Ishikawa (cell line): ENCODE measurements around the gene EGR2.

ENCODE experiments used
- CEBPB ChIP-seq: IDR thresholded peaks from 2 replicates; pipeline ENCODE4 v1.6.1; 2012
- CREB1 ChIP-seq: IDR thresholded peaks from 2 replicates; pipeline ENCODE4 v1.6.1; 2012; ENCODE audit warnings: low read depth
- EGR1 ChIP-seq: IDR thresholded peaks from 2 replicates; pipeline ENCODE4 v1.6.1; 2012
- EP300 ChIP-seq: IDR thresholded peaks from 2 replicates; pipeline ENCODE4 v1.6.1; 2012; ENCODE audit warnings: borderline replicate concordance
- FOXM1 ChIP-seq: IDR thresholded peaks from 2 replicates; pipeline ENCODE4 v1.6.1; 2012; ENCODE audit warnings: low read depth, borderline replicate concordance
- NFIC ChIP-seq: IDR thresholded peaks from 2 replicates; pipeline ENCODE4 v1.6.1; 2012
- RAD21 ChIP-seq: IDR thresholded peaks from 2 replicates; pipeline ENCODE4 v1.6.1; 2012; ENCODE audit warnings: low read depth
- TAF1 ChIP-seq: IDR thresholded peaks from 2 replicates; pipeline ENCODE4 v1.6.1; 2012; ENCODE audit warnings: low read depth, mild to moderate bottlenecking
- TCF12 ChIP-seq: IDR thresholded peaks from 2 replicates; pipeline ENCODE4 v1.6.1; 2012; ENCODE audit warnings: low read depth
- TEAD4 ChIP-seq: IDR thresholded peaks from 2 replicates; pipeline ENCODE4 v1.6.1; 2012
- YY1 ChIP-seq: IDR thresholded peaks from 2 replicates; pipeline ENCODE4 v1.6.1; 2012; ENCODE audit warnings: low read depth
- ZBTB7A ChIP-seq: IDR thresholded peaks from 2 replicates; pipeline ENCODE4 v1.6.1; 2012; ENCODE audit warnings: low read depth
- TF ChIP-seq, protein P1 (sequence below): IDR thresholded peaks from 2 replicates; pipeline ENCODE4 v1.6.1; 2012; ENCODE audit warnings: low read depth, mild to moderate bottlenecking
- TF ChIP-seq, protein P2 (sequence below): IDR thresholded peaks from 2 replicates; pipeline ENCODE4 v1.6.1; 2012
- TF ChIP-seq, protein P3 (sequence below): IDR thresholded peaks from 2 replicates; pipeline ENCODE4 v1.6.1; 2012

EGR2 gene

DNA sequence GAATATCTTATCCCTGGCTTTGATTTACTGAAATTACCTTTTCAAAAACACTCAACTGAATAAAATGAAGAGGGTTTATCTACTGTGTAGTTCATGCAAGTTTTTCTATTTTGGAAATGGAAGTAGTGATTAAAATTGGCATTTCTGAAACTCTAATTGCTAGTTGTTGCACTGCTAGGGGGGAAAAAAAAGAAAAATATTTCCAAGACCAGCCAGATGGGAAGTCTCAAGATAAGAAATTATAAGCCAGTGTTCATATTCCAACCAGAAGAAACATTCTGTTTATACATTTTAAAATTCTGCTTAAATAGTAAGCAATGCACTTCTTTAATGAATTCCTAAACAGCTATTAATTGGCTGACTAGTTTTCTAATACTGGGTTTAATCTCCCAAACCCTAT lies 21.1 kb downstream of the EGR2 start:
- TF ChIP-seq ZBTB7A (no peak), TAF1 (no peak), NFIC (no peak), RAD21 (no peak)
- TF ChIP-seq, protein P1, sequence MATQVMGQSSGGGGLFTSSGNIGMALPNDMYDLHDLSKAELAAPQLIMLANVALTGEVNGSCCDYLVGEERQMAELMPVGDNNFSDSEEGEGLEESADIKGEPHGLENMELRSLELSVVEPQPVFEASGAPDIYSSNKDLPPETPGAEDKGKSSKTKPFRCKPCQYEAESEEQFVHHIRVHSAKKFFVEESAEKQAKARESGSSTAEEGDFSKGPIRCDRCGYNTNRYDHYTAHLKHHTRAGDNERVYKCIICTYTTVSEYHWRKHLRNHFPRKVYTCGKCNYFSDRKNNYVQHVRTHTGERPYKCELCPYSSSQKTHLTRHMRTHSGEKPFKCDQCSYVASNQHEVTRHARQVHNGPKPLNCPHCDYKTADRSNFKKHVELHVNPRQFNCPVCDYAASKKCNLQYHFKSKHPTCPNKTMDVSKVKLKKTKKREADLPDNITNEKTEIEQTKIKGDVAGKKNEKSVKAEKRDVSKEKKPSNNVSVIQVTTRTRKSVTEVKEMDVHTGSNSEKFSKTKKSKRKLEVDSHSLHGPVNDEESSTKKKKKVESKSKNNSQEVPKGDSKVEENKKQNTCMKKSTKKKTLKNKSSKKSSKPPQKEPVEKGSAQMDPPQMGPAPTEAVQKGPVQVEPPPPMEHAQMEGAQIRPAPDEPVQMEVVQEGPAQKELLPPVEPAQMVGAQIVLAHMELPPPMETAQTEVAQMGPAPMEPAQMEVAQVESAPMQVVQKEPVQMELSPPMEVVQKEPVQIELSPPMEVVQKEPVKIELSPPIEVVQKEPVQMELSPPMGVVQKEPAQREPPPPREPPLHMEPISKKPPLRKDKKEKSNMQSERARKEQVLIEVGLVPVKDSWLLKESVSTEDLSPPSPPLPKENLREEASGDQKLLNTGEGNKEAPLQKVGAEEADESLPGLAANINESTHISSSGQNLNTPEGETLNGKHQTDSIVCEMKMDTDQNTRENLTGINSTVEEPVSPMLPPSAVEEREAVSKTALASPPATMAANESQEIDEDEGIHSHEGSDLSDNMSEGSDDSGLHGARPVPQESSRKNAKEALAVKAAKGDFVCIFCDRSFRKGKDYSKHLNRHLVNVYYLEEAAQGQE, result no peak

DNA sequence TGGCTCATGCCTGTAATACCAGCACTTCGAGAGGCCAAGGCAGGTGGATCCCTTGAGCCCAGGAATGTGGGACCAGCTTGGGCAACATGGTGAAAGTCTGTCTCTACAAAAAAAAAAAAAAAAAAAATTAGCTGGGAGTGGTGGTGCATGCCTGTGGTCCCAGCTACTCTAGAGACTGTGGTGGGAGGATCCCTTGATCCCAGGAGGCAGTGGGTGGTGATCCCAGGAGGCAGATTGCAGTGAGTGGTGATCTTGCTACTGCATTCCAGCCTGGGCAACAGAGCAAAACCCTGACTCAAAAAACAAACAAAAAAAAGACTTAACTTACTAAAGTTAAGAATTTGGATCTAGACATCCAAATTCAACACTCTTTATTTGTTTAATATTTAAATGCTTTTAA lies 21.9 kb downstream of the EGR2 start:
- TF ChIP-seq RAD21 (no peak), FOXM1 (no peak)

DNA sequence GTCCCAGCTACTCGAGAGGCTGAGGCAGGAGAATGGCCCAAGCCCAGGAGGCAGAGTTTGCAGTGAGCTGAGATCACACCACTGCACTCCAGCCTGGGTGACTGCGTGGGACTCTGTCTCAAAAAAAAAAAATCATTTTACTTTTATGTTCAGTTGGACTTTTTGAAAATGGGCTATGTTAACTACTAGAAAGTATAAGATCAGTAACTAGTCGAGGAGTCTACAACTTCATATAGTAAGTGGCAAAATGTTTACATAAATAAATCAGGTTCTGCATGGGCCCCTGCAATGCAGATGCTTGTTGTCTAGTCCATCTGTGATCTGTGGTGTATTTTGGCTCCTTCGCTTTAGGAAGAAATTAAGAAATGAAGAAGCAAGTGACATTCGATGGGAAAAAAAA lies 23.9 kb downstream of the EGR2 start:
- TF ChIP-seq, protein P2, sequence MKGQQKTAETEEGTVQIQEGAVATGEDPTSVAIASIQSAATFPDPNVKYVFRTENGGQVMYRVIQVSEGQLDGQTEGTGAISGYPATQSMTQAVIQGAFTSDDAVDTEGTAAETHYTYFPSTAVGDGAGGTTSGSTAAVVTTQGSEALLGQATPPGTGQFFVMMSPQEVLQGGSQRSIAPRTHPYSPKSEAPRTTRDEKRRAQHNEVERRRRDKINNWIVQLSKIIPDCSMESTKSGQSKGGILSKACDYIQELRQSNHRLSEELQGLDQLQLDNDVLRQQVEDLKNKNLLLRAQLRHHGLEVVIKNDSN, result no peak
- TF ChIP-seq YY1, result no peak
- no peak for TF ChIP-seq EP300
- no peak for TF ChIP-seq ZBTB7A
- no peak for TF ChIP-seq TAF1
- TF ChIP-seq EGR1, result no peak
- no peak for TF ChIP-seq CREB1
- no peak for TF ChIP-seq RAD21
- TF ChIP-seq CEBPB, result no peak
- TF ChIP-seq, protein P3, sequence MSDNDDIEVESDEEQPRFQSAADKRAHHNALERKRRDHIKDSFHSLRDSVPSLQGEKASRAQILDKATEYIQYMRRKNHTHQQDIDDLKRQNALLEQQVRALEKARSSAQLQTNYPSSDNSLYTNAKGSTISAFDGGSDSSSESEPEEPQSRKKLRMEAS, result no peak

DNA sequence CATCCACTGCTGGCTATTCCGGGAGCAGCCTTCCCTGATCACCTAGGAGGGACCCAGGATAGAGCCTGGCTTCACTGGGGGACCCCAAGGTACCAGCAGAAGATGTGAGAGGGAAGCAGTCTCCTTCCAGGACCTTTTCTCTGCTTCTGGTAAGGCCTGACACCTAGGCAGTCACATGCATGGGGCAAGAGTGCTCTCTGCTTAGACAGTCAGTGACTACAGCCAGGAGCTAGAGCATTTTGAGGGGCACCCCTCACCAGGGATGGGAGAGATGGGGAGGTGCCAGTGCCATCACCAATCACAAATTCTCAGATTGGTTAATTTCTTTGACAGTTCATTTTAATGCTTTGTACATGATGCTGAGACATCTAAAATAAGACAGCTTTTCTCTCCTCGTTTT lies 25.6 kb downstream of the EGR2 start:
- TF ChIP-seq, protein P2, result no peak

DNA sequence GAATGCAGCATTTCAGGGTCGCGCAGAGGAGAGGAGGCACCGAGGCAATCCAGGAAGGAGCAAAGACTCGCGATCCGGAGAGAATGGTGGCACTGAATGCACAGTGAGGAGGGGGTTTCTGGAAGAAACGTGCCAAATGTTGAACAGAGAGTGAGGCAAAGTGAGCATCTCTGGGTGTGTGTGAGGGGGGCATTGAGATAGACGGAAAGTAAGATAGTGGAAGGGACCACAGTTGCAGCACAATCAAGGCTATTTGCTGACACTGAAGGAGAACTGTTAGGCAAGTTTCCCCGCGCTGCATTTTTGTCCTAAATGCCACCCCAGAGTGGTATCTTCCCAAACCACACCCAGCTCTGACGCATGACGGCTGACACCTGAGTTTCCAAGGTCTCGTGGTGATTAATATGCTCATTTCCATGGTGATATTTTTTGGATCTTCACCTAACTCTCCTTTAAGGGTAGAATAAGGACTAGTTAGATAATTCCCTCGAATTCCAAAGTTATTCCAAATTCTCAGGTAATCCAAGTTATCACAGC lies 26.1 kb downstream of the EGR2 start:
- TF ChIP-seq ZBTB7A, result no peak

DNA sequence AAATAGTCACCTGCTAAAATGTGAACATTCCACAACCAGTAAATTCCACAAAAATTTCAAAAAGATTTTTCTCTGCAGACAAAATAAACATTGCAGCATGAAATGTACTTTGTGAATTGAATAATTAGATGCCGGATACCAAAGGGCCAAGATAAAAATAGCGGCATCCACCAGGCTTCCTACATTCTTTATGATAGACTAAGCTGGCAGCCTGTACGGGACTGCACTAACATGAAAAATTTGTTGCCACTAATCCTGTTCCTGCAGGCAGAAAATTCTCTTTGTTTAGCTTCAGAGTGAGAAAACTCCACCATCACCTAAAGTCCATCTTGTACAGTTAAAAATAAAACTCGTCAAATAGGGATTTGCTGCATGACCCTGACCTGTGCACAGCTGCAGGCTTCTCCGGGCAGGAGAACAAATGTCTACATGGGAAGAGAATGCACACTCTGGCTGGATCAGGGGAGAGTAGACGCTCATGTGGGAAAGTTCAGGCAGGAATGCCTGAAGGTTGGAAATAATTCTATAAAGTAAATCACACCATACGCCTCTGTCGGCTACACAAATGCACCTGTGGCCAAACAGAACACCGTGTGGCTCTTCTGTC lies 27.2 kb downstream of the EGR2 start:
- TF ChIP-seq RAD21, result no peak
- TF ChIP-seq YY1, result no peak
- TF ChIP-seq, protein P3, result no peak
- TF ChIP-seq TEAD4, result no peak
- no peak for TF ChIP-seq CEBPB
- TF ChIP-seq, protein P2, result no peak
- no peak for TF ChIP-seq CREB1
- TF ChIP-seq TCF12, result no peak
- TF ChIP-seq, protein P1, result no peak
- TF ChIP-seq FOXM1, result no peak
